ENCODE data around the gene CNST.

GRCh38 chr1:246587032-246587431, 20.8 kb downstream of the CNST start:
- TF ChIP-seq CTCF (conservative IDR thresholded peaks at IDR 0.05) (no peak), EZH2 (IDR thresholded peaks at IDR 0.05; ENCODE audit: low read depth) (no peak)

Data from PC-9 (cell line).